NCI-H1105 treated with DMSO at 0.1 percent for 48 hours (cell line): ENCODE measurements around the gene PDCD11.

Experiments used
- DNase-seq: peaks from one replicate; lab custom pipeline; 2025; lab: John Stamatoyannopoulos, UW

Gene PDCD11

GRCh38 chr10:103417601-103418000 is 21.2 kb downstream of the PDCD11 start:
- DNase-seq: no peak

- DNase-seq: no peak
These were observed 22.7 kb downstream of the PDCD11 start for GRCh38 chr10:103419101-103419500.

GRCh38 chr10:103423748-103424147 is 27.3 kb downstream of the PDCD11 start:
- DNase-seq: no peak

- no peak for DNase-seq
These were observed 31.4 kb downstream of the PDCD11 start for GRCh38 chr10:103427866-103428265.

- no peak for DNase-seq
These were observed 32.7 kb downstream of the PDCD11 start for GRCh38 chr10:103428989-103429643.

GRCh38 chr10:103429647-103430046 is 33.2 kb downstream of the PDCD11 start:
- no peak for DNase-seq

GRCh38 chr10:103431902-103432301 is 35.5 kb downstream of the PDCD11 start:
- no peak for DNase-seq

- no peak for DNase-seq
These were observed 37.4 kb downstream of the PDCD11 start for GRCh38 chr10:103433858-103434257.

GRCh38 chr10:103439776-103440175 is 43.4 kb downstream of the PDCD11 start:
- DNase-seq: no peak

- DNase-seq: no peak
These were observed 44.0 kb downstream of the PDCD11 start for GRCh38 chr10:103440416-103440815.

- no peak for DNase-seq
These were observed 44.8 kb downstream of the PDCD11 start for GRCh38 chr10:103441206-103441605.

- no peak for DNase-seq
These were observed 45.2 kb downstream of the PDCD11 start for GRCh38 chr10:103441611-103442010.

GRCh38 chr10:103442031-103442461 is 45.6 kb downstream of the PDCD11 start:
- DNase-seq: no peak

GRCh38 chr10:103443475-103444185 is 47.2 kb downstream of the PDCD11 start:
- DNase-seq: no peak

GRCh38 chr10:103444478-103444877 is 48.1 kb downstream of the PDCD11 start:
- no peak for DNase-seq

- no peak for DNase-seq
These were observed 48.9 kb downstream of the PDCD11 start for GRCh38 chr10:103445366-103445765.

- no peak for DNase-seq
These were observed 49.5 kb downstream of the PDCD11 start for GRCh38 chr10:103445767-103446567.

GRCh38 chr10:103447187-103447586 is 50.8 kb downstream of the PDCD11 start:
- no peak for DNase-seq

- no peak for DNase-seq
These were observed 52.3 kb downstream of the PDCD11 start for GRCh38 chr10:103448746-103449145.

GRCh38 chr10:103449208-103450144 is 53.0 kb downstream of the PDCD11 start:
- no peak for DNase-seq

- DNase-seq: no peak
These were observed 53.8 kb downstream of the PDCD11 start for GRCh38 chr10:103450201-103450695.
